HG03520 (cell line): Measurements from ENCODE around the gene PLIN3.
"Not testable (repeated sequence)": the region's sequence is repeated elsewhere in the genome, so short reads cannot be mapped to it uniquely, and the experiment has no call there.

Experiments
- ATAC-seq: cut with Tn5 transposase; IDR thresholded peaks from one replicate; pipeline ENCODE4 v1.9.1; 2021; ENCODE audit warnings: mild to moderate bottlenecking, moderate library complexity; ENCODE audit not compliant: unreplicated experiment

The PLIN3 gene

GRCh38 chr19:4847190-4847973 is 20.1 kb downstream of the PLIN3 start:
- ATAC-seq: no peak

- not testable (repeated sequence) for ATAC-seq
These were observed 21.5 kb downstream of the PLIN3 start for GRCh38 chr19:4845975-4846374.

DNA sequence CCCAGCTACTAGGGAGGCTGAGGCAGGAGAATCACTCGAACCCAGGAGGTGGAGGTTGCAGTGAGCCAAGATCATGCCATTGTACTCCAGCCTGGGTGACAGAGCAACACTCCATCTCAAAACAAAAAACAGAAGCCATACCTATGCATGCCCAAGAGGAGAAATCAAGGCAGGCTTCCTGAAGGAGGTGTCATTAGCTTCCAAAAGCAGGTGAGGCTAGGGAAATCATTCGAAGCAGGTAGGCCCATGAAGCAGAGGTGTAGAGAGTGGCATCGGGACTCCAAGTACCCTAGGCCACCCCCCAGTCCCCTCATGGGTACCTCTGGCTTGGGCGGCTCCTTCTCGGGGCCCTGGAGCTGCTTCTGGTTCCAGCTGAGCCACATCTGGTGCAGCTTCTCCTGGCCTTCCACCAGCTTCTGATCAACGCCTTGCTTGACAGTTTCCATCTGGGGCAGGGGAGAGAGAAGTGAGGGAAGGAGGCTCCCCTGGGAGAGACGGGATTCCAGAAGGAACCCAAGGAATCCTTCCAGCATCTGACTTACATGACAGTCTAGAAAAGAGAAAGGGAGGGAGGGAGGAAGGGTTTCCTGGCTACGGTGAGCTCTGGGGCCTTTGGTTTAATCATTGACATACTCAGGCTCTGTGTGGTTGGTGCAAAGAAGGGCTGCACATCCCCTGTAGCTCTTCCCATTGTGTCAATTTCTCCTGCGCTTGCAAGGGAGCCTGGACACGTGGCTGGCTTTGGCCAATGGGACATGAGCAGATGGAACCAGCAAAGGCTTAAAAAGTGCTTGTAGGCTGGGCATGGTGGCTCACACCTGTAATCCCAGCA is 22.9 kb downstream of the PLIN3 start:
- no peak for ATAC-seq

DNA sequence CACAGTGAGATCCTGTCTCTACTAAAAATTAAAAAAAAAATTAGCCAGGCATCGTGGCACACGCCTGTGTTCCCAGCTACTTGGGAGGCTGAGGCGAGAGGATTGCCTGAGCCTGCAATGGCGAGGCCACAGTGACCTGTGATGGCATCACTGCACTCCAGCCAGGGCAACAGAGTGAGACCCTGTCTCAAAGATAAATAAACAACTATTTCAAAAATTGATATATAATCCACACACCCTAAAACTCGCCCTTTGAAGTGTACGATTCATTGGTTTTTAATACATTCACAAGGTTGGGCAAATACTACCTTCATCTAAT is 23.9 kb downstream of the PLIN3 start:
- ATAC-seq: no peak

GRCh38 chr19:4839192-4839591 is 28.3 kb downstream of the PLIN3 start:
- ATAC-seq: no peak

GRCh38 chr19:4832776-4833175 is 34.7 kb downstream of the PLIN3 start:
- ATAC-seq: no peak

- not testable (repeated sequence) for ATAC-seq
These were observed 35.5 kb downstream of the PLIN3 start for GRCh38 chr19:4831979-4832340.

DNA sequence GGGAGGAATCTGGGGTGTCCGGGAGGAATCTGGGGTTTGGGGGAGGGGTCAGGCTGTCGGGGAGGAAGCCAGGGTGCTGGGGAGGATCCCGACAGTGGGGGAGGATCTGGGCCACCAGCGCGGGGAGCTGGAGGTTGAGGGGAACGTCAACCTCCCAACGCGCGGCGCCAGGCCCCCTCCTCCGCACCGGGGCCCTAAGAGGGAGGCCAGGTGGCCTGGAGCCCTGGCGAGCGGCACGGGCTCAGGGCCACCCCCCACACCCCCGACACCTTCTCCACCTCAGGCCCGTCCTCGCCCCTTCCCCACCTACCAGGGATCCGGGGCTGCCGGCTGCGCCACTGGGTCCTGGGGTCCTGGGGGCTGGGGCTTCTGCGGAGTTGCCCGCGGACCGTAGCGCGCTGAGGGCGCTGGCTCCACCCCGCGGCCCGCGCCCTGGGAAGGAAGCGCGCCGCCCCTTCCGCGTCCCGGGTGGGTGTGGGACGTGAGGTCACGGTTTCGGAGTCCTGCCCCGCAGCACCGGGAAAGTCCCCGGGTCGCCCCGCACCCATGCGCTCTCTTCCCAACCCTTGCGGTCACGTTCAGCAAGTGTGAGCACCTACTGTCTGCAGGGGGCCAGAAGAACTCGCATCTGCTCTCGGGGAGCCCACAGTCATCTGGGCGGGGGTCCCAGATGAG is 36.0 kb downstream of the PLIN3 start, which contains the start of gene TICAM1:
TSS of gene TICAM1 (minus strand) at position 409 of the 675 bp plus-strand sequence. CDS start 13,335 bp downstream, outside the sequence.
- no peak for ATAC-seq

- ATAC-seq: no peak
These were observed 36.6 kb downstream of the PLIN3 start for GRCh38 chr19:4830768-4831265.

GRCh38 chr19:4830332-4830731 is 37.1 kb downstream of the PLIN3 start:
- ATAC-seq: no peak

GRCh38 chr19:4829001-4829712 is 38.3 kb downstream of the PLIN3 start:
- no peak for ATAC-seq

GRCh38 chr19:4823577-4823976 is 43.9 kb downstream of the PLIN3 start:
- no peak for ATAC-seq

DNA sequence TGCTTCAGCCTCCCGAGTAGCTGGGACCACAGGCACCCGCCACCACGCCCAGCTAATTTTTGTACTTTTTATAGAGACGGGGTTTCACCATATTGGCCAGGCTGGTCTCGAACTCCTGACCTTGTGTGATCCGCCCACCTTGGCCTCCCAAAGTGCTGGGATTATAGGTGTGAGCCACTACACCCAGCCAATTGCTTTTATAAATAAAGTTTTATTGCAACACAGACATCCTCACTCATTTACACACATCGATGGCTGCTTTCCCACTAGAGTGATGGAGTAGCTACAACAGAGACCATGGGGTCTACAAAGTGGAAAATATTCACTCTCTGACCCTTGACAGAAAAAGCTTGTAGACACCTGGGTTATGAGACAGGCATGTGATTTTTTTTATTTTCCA is 45.1 kb downstream of the PLIN3 start:
- not testable (repeated sequence) for ATAC-seq

GRCh38 chr19:4821265-4821664 is 46.2 kb downstream of the PLIN3 start:
- no peak for ATAC-seq

DNA sequence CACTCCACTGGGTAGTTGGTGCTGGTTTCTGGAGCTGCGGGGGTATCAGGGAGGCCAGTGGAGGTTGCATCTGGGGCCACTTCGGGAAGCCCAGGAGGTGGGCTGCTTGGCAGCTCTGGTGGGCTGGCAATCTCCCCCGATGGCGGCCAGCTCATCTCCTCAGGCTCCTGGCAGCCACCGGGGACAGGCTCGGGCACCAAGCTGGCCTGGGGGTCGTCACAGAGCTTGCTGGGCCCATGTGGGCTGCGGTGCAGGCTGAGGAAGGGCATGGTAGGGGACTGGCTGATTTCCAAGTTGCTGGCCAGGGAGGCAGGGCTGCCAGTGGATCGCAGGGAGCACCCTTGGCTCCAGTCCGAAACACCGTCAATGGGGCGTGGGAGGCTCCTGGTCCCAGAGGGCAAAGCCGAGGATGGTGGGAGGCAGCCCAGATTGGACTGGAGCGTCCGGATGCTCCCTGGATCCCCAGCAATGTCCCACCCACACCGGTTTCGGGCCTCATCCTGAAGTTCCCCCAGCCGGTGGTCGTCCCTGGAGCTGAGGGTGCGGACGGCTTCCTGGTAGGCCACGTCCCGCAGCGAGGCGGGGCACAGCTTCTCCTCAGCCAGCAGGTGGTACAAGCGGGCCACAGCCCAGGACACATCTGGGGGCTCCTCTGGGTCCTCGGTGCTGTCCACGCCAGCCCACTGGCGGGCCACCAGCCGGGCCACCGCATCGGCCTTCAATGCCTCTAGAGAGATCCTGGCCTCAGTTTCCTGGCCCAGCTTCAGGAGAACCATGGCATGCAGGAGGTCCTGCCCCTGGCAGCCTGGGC is 49.8 kb downstream of the PLIN3 start:
- no peak for ATAC-seq

- ATAC-seq: no peak
These were observed 50.6 kb downstream of the PLIN3 start for GRCh38 chr19:4816950-4817278.

- ATAC-seq: no peak
These were observed 51.1 kb downstream of the PLIN3 start for GRCh38 chr19:4816202-4816949.

- ATAC-seq: no peak
These were observed 51.9 kb downstream of the PLIN3 start for GRCh38 chr19:4815426-4816201.
